Loucy (cell line): ENCODE measurements around the gene CMTM8.
A peak's percentile ranks its signal among the peaks of the same experiment; 100 is the strongest.

Source experiments
- H2AFZ ChIP-seq: fragments of 200-600 bp; sonication (generic); 2 replicates; pipeline ENCODE4 v1.6.0; 2016; ENCODE audit warnings: antibody characterized with exemption, mild to moderate bottlenecking, low read length, moderate library complexity
- H3F3A ChIP-seq: fragments of 200-600 bp; 2 replicates; pipeline ENCODE4 v1.6.0; 2016; ENCODE audit warnings: antibody characterized with exemption, low read depth, mild to moderate bottlenecking
- H3K27me3 ChIP-seq: fragments of 200-600 bp; sonication (generic); 2 replicates; pipeline ENCODE4 v1.6.1; 2014; ENCODE audit warnings: low read length, mild to moderate bottlenecking; ENCODE audit not compliant: insufficient read depth, poor library complexity, severe bottlenecking
- H3K36me3 ChIP-seq: fragments of 200-600 bp; sonication (generic); 2 replicates; pipeline ENCODE4 v1.6.1; 2016; ENCODE audit warnings: low read length; ENCODE audit not compliant: insufficient read depth
- H3K4me1 ChIP-seq: fragments of 200-600 bp; sonication (generic); 2 replicates; pipeline ENCODE4 v1.5.1; 2014; ENCODE audit warnings: low read length, mild to moderate bottlenecking; ENCODE audit not compliant: insufficient read depth, poor library complexity, severe bottlenecking
- H3K4me2 ChIP-seq: fragments of 200-600 bp; sonication (generic); 2 replicates; pipeline ENCODE4 v1.6.0; 2014; ENCODE audit warnings: antibody characterized with exemption, low read length, low read depth, mild to moderate bottlenecking; ENCODE audit not compliant: poor library complexity, severe bottlenecking
- H3K4me3 ChIP-seq: fragments of 200-600 bp; sonication (generic); 2 replicates; pipeline ENCODE4 v1.5.1; 2014; ENCODE audit warnings: low read length, mild to moderate bottlenecking, mixed read lengths; ENCODE audit not compliant: poor library complexity, severe bottlenecking
- H3K79me2 ChIP-seq: fragments of 200-600 bp; sonication (generic); 2 replicates; pipeline ENCODE4 v1.6.1; 2014; ENCODE audit warnings: low read length; ENCODE audit not compliant: insufficient read depth
- H3K9ac ChIP-seq: fragments of 200-600 bp; sonication (generic); 2 replicates; pipeline ENCODE4 v1.6.0; 2014; ENCODE audit warnings: mild to moderate bottlenecking, low read depth, low read length, moderate library complexity; ENCODE audit not compliant: poor library complexity, severe bottlenecking
- H3K9me2 ChIP-seq: fragments of 200-600 bp; sonication (generic); replicated peaks from 2 replicates; pipeline ENCODE4 v1.6.1; 2016; ENCODE audit warnings: low read depth, low read length, mixed read lengths
- H3K9me3 ChIP-seq: fragments of 200-600 bp; sonication (generic); 2 replicates; pipeline ENCODE4 v1.6.1; 2014; ENCODE audit warnings: mild to moderate bottlenecking, antibody characterized with exemption, low read length, low read depth; ENCODE audit not compliant: insufficient read depth
- H4K20me1 ChIP-seq: fragments of 200-600 bp; sonication (generic); 2 replicates; pipeline ENCODE4 v1.6.0; 2014; ENCODE audit warnings: antibody characterized with exemption, low read length, mild to moderate bottlenecking; ENCODE audit not compliant: insufficient read depth, poor library complexity, severe bottlenecking
- EZH2phosphoT487 ChIP-seq: fragments of 200-600 bp; IDR thresholded peaks from 2 replicates; pipeline ENCODE4 v1.6.1; 2018; ENCODE audit warnings: antibody characterized with exemption, mild to moderate bottlenecking, moderate library complexity, borderline replicate concordance
- TF ChIP-seq, protein P1 (sequence below): fragments of 200-600 bp; sonication (generic); conservative IDR thresholded peaks from 2 replicates; pipeline ENCODE4 v1.5.1; 2014; ENCODE audit warnings: mild to moderate bottlenecking, antibody characterized with exemption, low read length

The CMTM8 gene

DNA sequence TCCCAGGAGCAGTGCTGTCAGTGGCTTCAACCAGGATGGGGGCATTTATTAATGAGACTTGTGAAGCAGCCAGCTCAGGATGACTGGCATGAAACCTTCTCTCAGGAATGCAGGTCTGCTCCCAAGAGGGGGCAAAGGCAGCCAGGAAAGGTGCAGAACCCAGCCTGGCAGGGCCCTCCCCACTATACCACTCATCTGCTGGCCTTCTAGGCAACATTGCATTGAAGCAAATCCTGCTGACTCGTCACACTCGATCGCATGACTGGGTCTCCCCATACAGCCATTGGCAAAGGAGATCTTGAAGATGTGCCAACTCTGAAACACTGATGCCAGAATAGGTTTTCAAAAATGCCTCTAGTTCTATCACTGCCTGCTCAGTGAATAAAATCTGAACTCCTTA is 87.4 kb downstream of the CMTM8 start:
- Histone ChIP-seq H3K4me1 (no peaks in the 10 kb centered on the region), H3K36me3 (no peaks in the 10 kb centered on the region), H3K9ac (no peak overlapping the region), H4K20me1 (no peaks in the 10 kb centered on the region), H3K9me3 (no peaks in the 10 kb centered on the region), H3K4me3 (no peak overlapping the region), H3K9me2 (no peaks in the 10 kb centered on the region), H3K79me2 (no peaks in the 10 kb centered on the region), H3K27me3 (no peaks in the 10 kb centered on the region), H3K4me2 (no peak overlapping the region), H3F3A (no peaks in the 10 kb centered on the region), H2AFZ (no peak overlapping the region)
- TF ChIP-seq, protein P1, sequence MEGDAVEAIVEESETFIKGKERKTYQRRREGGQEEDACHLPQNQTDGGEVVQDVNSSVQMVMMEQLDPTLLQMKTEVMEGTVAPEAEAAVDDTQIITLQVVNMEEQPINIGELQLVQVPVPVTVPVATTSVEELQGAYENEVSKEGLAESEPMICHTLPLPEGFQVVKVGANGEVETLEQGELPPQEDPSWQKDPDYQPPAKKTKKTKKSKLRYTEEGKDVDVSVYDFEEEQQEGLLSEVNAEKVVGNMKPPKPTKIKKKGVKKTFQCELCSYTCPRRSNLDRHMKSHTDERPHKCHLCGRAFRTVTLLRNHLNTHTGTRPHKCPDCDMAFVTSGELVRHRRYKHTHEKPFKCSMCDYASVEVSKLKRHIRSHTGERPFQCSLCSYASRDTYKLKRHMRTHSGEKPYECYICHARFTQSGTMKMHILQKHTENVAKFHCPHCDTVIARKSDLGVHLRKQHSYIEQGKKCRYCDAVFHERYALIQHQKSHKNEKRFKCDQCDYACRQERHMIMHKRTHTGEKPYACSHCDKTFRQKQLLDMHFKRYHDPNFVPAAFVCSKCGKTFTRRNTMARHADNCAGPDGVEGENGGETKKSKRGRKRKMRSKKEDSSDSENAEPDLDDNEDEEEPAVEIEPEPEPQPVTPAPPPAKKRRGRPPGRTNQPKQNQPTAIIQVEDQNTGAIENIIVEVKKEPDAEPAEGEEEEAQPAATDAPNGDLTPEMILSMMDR, result no peak
- TF ChIP-seq EZH2phosphoT487, result no peak

DNA sequence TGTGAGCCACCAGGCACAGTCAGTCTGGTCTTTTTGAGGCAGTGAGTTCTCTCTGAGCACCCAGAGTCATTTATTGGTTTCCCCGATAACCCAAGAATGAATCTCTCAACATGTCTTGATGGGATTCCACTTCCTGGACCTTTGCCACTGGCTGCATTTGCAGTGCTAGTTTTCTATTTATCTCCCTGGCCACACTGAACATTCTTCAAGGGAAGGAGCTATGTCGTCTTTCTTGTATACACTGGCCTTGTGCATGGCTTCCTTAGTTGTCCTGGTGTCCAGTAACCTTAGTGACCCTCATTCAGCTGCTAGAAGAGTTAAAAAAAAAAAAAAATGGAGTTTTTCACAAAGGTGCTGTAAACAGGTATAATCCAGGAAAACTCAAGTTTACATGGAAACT is 88.3 kb downstream of the CMTM8 start:
- H3K4me2 ChIP-seq, result no peak overlapping the region

DNA sequence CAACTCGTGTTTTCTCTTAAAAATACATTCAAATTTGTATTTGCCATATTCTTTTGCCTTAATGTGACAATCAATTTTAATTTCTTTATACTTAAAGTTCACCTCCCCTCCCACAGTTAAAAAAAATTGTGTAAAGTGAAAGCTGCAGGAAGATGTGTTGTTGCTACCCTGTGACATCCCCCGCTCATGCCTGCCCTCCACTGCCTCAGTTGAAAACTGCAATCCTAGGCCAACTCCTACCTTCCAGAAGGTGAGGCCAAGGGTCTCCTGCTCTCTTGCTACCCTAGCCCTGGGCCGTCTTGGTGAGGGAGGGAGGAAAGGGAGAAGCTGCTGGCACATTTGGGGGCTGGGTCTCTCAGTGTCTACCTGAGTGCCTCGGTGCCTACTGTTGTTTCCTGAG is 96.2 kb downstream of the CMTM8 start:
- Histone ChIP-seq H3K4me2 (no peak overlapping the region), H4K20me1 (no peaks in the 10 kb centered on the region), H3K9me2 (no peaks in the 10 kb centered on the region), H3K4me1 (no peaks in the 10 kb centered on the region), H2AFZ (no peak overlapping the region), H3K27me3 (no peaks in the 10 kb centered on the region), H3K36me3 (no peaks in the 10 kb centered on the region), H3K79me2 (no peaks in the 10 kb centered on the region), H3K9ac (no peak overlapping the region), H3K9me3 (no peaks in the 10 kb centered on the region), H3K4me3 (no peak overlapping the region), H3F3A (no peaks in the 10 kb centered on the region)
- no peak for TF ChIP-seq EZH2phosphoT487
- TF ChIP-seq, protein P1, result peak; percentile 69

More for the DNA sequence above, 88.3 kb downstream of the CMTM8 start:
- Histone ChIP-seq H3K4me1 (no peaks in the 10 kb centered on the region), H3K4me3 (no peak overlapping the region), H3K9ac (no peak overlapping the region), H3K9me3 (no peaks in the 10 kb centered on the region), H4K20me1 (no peaks in the 10 kb centered on the region), H3F3A (no peaks in the 10 kb centered on the region), H3K9me2 (no peaks in the 10 kb centered on the region), H3K27me3 (no peaks in the 10 kb centered on the region), H2AFZ (no peak overlapping the region), H3K79me2 (no peaks in the 10 kb centered on the region), H3K36me3 (no peaks in the 10 kb centered on the region)
- TF ChIP-seq EZH2phosphoT487, result no peak
- TF ChIP-seq, protein P1, result no peak
